ENCODE results near the gene HSD17B12.

- TF ChIP-seq POLR2A (IDR thresholded peaks at IDR 0.05; ENCODE audit: low read length): no peak
- TF ChIP-seq GATA1 (IDR thresholded peaks at IDR 0.05; ENCODE audit: low read depth, low read length): no peak
These were observed 48.8 kb upstream of the HSD17B12 start for GRCh38 chr11:43631732-43632131.

Data from erythroblast (primary cell).